ENCODE results near the gene PXDC1.

PXDC1 gene, protein sequence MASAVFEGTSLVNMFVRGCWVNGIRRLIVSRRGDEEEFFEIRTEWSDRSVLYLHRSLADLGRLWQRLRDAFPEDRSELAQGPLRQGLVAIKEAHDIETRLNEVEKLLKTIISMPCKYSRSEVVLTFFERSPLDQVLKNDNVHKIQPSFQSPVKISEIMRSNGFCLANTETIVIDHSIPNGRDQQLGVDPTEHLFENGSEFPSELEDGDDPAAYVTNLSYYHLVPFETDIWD

DNA sequence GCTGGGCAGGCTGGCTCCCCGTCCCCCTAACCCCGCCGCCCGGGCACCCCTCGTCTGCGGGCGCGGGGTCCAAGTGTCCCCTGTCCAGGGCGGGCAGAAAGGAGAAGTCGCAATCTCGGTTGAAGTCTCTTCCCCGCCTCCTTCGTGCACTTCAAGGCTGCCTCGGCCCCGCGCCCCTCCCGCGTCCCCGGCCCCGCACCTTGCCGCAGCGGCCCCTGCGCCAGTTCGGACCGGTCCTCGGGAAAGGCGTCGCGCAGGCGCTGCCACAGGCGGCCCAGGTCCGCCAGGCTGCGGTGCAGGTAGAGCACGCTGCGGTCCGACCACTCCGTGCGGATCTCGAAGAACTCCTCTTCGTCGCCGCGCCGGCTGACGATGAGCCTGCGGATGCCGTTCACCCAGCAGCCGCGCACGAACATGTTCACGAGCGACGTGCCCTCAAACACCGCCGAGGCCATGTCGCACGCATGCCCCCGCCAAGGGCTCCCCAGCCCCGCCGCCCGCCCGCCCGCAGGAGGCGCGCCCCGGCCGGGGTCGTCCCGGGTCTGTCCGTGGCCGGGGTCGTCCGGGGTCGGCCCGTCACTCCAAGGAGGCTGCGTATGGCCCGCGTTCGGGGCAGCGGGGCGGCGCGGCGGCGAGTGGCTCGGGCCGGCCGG, at the start of gene PXDC1:
Gene PXDC1 (minus strand): TSS at position 637 of the 653 bp plus-strand sequence. CDS start 182 bp downstream, at position 455.
- peak; percentile 41 for DNase-seq

DNA sequence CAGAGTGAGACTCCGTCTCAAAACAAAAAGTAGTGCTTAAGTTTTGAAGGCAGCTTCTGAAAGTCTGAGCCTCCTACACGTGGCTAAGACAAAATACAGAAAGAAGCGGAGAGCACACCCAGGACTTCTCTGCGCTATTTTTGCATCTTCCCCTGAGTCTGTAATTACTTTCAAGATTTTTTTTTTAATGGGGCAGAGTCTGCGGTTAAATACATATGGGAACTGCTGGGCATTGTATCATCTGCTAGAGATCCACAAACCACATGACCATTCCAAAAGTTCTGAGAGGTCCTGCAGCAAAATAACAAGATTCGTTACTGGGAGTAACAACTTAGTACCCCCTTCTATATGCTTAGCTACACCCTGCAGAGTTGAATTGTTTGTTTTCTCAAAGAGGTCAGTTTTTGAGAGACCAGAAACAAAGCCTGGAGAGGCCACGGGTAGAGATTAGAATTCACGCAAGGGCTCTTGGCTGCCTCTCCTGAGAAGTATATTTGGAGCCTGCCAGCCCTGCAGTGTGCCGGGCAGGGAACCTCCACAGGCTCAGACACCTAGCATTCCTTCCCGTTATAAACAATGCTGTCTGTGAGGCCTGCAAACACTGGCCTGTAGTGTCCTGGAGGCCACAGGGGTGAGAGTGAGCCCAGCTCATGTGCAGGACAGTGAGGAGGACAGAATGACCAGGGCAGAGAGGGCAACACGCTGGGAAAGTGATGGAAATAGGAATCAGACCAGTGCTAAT, 49.5 kb upstream of the PXDC1 start:
- no peak for DNase-seq

DNA sequence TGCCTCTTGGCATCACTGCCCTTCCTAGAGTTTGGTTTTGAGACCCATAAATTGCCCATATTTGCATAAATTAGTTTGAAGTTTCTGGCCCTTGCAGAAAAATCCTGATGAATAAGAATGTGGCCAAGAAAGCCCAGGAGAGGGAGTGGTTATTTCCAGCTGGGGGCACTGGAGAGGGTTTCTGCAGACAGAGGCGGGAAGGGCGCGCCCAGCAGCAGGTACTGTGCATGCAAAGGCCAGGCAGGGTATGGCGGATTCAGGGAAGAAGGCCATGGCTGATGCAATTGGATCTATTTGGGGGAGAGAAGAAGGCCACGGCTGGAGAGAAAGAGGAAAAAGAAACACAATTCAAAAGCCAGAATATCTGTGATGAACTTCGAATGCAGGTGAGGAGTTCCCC, 48.2 kb upstream of the PXDC1 start:
- DNase-seq = no peak

DNA sequence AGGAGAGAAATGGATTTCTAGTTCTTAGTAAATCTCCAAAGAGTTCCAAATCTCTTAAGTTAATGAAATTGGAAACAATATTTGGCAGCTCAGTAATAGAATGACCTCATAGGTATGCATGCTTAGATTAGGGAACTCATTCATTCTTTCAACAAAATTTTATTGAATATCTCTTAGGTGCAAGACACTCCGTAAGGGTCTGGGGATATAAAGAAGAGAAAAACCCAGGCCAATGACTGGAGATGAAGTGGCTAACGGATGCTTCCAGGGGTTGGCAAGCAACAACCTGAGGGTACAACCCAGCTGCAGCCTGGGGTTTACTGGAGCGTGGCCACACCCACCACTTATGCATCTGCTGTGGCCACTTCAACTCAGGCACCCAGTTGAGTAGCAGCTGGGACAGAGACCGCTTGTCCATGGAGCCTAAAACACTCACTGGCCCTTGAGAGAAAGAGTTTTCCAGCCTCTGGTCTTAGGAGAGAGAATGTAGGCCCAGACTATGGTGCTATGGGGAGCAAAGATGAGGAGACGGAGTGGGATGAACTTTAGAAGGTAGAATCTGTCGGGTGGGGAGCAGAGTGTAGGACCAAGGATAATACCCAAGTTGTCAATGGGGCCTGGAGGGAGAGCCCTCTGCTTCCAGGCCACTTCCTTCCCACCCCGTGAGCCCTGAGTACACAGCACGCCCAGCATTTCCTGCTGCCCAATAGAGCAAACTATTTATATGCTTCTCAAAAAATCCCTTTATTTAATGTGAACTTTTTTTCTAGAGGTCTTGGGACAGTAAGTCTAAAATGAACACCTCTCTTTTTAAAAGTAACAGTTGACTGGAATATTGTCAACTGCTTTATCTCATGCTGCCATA, 46.8 kb upstream of the PXDC1 start:
- no peak for DNase-seq

DNA sequence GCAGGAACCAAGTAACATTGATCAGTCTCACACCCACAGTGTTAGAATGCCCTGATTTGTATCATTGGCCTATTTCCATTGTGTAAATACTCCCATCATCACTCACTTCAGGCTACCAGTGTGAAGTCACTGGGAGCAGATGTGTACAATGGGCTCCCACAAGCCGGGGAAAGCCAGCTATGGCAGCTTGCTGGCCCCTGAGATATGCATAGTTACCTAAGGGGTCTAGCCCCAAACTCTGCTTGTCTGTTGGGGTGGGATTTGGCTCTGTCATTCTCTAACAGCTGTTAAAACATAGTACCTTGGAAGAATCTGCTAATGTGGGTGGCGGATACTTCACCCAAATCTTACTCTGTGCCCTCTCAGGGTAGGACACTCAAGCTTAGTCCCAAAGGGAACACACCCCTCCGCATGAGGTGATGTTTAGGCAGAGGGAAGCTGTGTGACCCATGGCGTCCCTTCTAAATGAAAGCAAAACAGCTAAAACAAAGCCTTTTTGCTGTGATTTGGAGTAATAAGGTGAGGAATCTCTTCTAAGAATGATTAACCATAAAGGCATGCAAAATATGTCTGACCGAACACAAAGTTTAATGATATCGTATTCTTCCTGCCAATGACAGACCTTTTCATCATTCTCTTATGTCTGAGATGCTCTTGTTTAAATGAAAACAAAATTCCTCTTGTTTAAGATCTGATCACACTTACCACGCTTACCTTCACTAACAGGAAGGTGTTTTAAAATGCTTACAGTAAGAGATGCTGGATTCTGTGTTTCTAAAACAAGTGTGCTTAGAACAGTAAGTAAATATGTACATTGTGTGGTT, 45.9 kb upstream of the PXDC1 start:
- DNase-seq = no peak

DNA sequence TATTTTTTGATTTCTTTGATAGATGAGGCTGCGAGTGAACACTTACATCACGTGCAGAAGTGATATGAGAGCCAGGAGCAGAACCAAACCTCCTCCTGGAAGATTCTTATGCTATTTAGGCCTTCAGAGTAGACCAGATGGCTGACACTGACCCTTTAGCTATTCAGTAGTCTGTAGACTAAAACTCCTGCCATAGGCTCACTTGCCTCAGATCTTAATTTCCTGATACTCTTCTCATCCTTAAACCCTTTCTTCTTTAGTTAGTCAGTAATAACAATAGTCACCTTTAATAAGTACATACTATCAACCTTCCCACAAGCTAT, 45.2 kb upstream of the PXDC1 start:
- no peak for DNase-seq

DNA sequence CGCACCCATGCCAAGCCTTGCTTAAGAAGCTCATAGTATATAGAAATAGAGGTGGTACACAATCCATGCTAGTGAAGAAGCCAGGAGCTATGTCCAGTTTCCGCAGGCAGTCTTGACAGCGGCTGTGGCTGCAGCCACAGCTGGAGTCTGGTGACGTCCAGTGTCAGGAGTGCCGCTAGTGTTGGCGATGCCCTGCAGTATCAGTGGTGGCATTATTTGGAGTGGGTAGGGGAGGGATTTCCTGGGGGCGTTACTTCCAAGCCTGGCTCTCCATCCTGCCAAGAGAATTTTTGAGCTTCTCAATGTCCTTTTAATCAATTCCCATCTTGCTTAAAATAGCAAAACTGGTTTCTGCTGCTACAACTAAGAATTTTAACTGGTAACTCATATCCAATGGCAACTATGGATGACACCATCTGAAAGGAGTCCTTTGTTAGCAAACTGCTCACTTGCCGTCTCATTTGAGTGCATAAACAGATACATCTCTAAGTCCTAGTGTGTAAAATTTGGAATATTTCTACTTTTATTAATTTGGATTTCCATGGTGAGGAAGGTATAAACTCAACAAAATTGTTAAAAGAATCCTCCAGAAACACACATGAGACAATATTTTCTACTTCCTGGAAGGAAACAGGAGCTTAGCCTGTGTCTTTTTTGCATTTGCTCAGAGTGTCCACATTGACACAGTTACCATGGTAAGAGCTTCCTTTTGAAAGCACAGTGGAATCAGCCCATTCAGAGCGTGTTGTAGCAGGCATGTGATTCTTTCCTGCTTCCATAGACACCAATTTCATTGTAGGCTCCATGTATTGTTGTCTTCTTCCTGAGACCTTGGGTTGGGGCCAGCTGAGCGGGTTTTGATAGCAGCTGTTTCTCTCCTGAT, 44.6 kb upstream of the PXDC1 start:
- DNase-seq = no peak

DNA sequence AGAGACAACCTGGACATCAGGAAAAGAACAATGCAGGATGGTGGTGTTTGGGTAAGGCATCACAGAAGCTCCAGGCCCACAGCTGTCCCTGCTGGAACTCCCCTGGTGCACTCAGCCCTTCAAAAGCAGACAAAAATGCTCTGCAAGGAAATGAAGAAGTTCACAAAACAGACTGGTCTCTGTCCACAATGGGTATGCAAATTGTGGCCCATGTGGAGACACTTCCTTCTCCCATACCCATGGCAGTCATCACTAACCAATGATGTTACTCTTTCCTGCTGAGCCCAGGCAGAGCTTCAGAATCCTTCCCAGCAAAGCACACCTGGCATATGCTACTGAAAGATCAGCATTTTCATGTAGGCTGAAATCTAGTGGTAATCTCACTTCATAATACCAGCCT, 42.6 kb upstream of the PXDC1 start:
- DNase-seq = no peak

DNA sequence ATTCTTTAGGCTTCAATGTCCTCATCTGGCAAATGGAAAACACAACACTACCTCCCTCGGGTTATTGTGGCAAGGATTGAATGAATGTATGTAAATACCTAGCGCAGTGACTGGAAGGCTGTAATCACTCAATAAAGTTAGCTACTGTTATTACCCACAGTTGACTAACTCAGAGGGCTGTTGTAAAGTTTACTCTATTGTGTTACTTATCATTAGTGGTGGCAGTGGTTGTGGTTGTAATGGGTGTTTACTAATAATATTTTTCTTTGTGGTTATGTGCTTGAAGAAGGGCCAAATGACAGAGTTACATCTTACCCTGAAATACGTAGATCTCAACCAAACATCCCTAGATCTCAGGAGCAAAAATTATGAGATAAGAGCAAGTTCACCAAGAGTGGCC, 42.0 kb upstream of the PXDC1 start:
- no peak for DNase-seq

DNA sequence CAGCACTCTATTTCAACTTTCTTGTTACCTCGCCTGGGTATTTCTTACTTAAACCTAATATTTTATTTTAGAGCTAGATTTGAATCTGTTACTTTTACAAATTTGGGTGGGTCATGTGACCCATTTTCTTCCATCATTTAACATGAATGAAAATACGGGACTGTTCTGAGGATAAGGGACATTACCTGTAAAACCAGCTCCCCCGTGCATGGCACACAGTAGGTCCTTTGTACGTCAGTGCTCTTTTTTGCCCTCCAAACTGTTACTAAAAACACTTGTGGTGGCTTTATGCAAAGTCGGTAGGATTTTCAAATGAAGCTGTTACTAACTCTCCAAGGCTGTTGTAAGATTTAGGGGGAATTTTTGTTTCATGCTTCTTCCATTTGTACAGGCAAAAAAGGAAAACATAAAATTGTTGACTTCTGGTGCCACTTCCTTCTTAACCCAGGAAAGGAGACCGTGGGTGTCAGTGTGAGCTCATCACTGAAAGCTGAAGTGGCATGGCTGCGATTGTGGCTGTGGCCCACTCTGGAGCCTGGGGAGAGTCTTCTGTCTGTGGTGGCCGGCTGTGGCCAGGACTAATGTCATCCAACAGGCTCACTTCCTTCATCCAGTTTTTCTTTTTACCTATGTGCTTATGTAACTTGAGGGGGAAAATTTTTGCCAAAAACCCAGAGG, 40.2 kb upstream of the PXDC1 start:
- no peak for DNase-seq

DNA sequence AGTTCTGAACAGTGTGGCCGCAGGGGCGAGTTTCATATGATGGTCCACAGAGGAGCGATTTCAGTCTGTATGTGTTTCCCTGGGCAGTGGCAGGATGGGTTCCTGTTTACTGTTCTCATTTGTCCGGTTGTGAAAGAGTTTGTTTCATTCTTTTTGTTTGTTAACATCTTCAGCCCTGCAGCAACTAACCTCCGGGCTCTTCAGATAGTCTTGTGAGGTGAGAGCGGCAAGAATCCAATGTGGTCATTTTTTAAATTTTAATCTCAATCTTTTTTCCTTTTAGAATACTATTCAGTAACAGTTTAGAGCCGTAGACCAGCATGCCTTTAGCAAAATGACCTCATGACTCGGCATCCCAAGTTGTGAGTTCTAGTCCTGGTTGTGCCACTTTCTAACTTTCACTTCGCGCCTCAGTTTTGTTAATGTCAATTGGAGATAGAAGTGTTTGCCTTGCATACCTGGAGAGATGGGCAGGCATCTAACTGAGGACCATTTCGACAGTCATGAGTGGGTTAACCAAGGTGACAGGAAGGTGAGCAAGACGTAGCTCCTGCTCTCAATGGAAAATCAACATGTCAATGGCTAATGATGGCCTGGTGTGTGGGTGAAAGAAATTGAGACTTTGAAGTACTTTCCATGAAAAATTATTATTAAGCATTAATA, 38.5 kb upstream of the PXDC1 start:
- DNase-seq = no peak

DNA sequence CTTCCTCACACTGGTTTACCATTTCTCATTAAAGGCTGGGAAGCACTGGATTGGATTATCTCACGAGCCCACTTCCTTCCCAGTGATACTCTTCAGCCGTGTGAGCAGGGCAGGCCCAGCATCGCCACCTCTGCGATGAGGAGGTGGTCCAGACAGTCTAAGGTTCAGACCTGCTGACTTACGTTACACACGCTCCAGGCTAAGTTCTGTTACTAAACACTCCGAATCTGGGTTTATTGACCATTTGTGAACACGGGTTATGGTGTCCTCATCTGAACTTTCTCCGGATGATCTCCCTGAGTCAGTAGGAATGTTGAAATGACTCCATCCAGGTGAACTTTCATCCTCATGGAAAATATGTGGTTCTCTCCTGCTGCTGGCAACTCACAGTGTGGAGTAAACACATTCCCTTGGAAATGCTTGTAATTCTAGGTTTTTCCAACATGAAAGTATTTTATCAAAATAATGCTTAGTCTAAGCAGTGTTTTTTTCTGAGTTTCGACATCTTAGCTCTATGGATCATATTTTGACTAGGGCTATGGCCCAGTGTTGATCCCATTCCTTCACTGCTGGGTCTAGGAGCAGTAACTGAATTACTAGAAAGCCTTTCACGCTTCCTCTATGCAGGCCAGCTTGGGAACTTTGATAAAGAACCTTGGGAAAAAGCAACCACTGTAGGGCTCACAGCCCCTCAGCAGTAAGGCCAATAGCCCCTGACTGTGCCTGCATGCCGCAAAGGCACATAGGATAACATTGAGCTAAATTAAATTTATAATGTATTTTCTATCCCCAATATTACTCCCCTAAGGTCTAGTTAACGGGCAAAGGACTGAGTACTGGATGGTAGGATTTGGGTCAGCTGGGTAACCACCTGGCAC, 37.7 kb upstream of the PXDC1 start:
- DNase-seq = no peak

DNA sequence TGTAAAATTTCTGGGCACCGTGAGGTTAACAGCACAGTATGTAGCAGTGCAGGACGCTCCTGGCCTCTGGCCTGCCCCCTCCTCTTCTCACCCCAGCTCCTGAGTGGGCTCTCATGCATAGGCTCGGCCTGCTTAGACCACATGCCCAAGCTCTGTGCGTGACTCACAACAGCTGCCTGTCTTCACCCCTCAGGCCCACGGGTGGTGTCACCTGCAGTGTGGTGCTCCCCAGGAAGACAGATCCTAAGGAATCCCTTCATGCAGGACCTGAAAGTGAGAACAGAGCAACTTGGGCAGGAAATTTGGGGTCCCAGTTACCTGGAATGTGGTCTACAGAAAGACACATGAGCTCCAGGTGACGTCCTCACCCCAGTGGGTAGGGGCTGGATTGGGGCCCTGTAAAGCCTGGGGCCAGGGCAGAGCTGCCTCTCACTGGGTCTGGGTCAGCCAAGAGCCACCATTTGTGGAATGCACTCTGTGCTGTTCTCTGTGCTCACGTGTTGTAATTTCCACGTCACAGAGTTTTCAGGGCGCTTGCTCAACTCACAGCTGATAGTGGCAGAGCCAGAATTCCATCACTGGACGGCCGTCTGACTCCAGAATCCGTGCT, 37.0 kb upstream of the PXDC1 start:
- no peak for DNase-seq

DNA sequence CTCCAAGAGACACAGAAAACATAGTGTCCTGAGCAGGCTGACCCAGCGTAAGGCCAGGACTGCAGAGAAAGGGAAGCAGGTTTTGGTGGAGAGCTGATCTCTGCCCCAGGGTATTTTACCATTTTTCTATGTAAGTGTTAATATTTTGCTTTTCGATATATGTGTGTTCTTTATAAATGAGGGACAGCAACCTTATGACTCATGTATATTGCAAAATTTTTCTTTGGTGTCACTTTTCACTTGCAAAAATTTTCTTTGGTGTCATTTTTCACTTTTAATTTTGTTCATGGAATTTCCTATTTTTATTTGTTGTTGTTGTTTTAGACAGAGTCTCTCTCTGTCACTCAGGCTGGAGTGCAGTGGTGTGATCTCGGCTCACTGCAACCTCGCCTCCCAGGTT, 34.6 kb upstream of the PXDC1 start:
- no peak for DNase-seq

DNA sequence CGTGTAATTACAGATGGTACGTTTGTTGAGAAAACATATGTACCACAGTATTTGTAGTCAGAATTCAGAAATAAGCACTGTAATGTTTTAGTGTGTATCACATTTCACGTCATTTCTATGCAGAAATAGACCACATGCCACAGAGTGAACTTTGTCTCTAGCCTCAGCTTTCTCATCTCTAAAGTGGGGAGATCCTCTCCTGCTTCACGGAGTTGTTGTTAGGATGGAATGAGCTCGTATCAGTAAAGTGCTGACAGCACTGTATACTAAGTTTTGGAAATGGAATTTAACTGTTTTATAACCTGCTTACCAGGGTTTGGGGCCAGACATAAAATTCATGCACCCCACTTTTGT, 34.2 kb upstream of the PXDC1 start:
- no peak for DNase-seq

DNA sequence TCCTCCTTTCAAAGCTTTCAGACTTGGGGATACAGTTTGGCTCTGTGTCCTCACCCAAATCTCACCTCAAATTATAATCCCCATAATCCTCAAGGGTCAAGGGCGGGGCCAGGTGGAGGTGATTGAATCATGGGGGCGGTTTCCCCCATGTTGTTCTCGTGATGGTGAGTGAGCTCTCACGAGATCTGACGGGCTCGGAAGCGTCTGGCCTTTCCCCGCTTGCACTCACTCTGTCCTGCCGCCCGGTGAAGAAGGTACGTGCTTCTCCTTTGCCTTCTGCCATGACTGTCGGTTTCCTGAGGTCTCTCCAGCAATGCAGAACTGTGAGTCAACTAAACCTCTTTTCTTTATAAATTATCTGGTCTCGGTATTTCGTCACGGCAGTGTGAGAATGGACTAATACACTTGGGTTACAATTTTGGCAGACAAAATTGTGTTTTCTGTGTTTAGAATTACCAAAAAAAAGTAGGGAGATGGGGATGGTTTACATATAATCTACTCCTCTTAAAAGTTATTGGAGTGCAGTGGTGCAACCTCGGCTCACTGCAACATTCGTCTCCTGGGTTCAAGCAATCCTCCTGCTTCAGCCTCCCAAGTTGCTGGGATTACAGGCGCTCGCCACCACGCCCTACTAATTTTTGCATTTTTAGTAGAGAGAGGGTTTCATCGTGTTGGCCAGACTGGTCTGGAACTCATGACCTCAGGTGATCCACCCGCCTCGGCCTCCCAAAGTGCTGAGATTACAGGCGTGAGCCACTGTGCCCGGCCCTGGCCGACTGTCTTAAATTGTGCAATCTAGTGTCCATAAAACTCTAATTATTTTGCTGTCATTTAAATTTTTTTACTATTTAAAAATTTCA, 33.6 kb upstream of the PXDC1 start:
- DNase-seq = no peak

DNA sequence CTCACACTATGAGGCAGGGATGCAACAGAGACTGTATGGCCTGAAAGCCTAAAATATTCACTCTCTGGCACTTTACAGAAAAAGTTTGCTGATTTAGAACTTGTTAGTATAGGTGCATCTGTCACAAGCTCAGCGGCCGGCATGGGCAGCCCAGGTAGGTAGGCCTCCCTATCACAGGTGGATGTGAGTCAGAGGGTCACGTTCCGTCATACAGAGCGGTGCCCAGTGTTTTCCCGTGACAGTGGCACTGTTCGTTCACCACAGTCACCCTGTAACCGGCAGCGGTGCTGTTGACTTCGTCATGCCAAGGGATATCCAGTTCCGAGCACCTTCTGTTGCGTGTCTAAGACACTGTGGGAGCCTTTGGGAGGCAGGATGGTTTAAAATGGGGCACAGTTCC, 32.9 kb upstream of the PXDC1 start:
- DNase-seq = no peak

All from activated CD4-positive, CD25-positive, alpha-beta regulatory T cell treated with anti-CD3 and anti-CD28 coated beads, Interleukin-2, amount 50 U/mL, for 72 hours (primary cell).